Measurements from ENCODE around the gene PCED1B. TPM values are rescaled to one million over a fixed set of nuclear protein-coding genes. Genes with fewer than 3 reads are reported as not detected.
"Not testable (repeated sequence)": the region's sequence is repeated elsewhere in the genome, so short reads cannot be mapped to it uniquely, and the experiment has no call there.

Gene PCED1B, protein sequence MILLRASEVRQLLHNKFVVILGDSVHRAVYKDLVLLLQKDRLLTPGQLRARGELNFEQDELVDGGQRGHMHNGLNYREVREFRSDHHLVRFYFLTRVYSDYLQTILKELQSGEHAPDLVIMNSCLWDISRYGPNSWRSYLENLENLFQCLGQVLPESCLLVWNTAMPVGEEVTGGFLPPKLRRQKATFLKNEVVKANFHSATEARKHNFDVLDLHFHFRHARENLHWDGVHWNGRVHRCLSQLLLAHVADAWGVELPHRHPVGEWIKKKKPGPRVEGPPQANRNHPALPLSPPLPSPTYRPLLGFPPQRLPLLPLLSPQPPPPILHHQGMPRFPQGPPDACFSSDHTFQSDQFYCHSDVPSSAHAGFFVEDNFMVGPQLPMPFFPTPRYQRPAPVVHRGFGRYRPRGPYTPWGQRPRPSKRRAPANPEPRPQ
- not detected in 2 replicates for total RNA-seq (2014; rRNA removed; shearing (Covaris generic); ENCODE audit: low replicate concordance)

DNA sequence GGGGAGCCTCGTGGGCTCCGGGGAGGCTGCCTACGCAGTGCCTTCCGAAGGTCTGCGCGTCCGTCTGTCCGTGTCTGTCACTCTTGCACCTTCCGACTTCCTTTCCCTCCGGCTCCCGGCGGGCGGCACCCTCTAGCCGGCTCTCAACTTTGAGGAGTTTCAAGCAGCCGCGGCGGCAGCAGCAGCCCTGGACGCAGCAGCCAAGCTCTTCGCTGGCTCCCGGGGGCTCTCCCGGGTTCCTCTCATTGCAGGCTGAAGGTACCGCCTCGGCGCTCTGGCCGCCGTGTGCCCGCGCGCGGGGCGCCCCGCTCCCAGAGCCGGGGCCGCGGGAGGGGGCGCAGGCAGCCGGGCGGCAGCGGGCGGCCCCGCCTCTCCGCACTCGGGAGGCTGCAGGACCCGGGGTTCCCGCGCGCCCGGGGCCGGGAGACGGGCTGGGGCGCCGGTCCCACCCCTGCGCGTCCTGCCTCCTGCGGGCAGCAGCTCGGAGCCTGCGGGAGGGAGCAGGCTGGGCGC, at the start of gene PCED1B, which contains the start of gene AMIGO2:
TSS of gene PCED1B (plus strand) at position 154 of the 513 bp plus-strand sequence. CDS start 155,443 bp downstream, outside the sequence.
TSS of gene AMIGO2 (minus strand) at position 492 of the 513 bp plus-strand sequence. CDS start 957 bp downstream, outside the sequence.
- peak; percentile 72 for DNase-seq
- Histone ChIP-seq H3K4me3 (peak within 1 kb of the TSS; percentile 54), H3K36me3 (peaks cover 7% of the 10 kb centered on the region), H3K27me3 (no peaks in the 10 kb centered on the region), H3K9me3 (no peaks in the 10 kb centered on the region)

DNA sequence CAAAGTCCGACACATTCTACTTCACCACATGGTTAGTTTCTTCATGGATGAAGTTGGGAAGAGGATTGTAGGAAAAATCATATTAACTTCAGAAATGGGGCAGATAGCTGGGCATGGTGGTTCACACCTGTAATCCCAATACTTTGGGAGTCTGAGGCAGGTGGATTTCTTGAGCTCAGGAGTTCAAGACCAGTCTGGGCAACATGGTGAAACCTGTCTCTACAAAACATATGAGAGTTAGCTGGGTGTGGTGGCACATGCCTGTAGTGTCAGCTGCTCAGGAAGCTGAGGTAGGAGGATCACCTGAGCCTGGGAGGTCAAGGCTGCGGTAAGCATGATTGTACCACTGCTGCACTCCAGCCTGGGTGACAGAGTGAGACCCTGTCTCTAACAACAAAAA, 49.5 kb upstream of the PCED1B start:
- H3K4me3 ChIP-seq: no peak overlapping the region
- no peaks in the 10 kb centered on the region for H3K27me3 ChIP-seq
- no peaks in the 10 kb centered on the region for H3K36me3 ChIP-seq
- DNase-seq: no peak
- H3K9me3 ChIP-seq: no peaks in the 10 kb centered on the region

- Histone ChIP-seq H3K9me3 (no peaks in the 10 kb centered on the region), H3K4me3 (no peak overlapping the region), H3K27me3 (no peaks in the 10 kb centered on the region), H3K36me3 (no peaks in the 10 kb centered on the region)
- no peak for DNase-seq
Measured at GRCh38 chr12:47032644-47033043, 46.8 kb upstream of the PCED1B start.

DNA sequence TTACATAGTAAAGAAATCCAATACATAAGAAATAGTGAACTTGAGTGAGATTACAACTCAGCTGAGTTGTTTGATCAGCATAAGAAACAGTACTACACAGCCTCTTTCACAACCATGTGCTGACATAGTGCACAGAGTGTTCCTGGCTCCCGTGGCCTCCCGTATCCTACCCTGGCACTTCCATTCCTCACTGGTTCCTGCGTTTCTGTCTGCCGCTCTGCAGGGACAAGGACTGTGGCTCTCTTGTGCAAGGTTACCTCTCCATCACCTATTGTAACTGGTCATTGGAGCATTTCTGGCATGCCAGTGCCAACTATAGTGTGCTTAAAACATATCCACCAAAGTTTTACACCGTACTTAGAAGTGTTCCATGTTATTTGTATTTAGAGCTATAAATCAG, 46.3 kb upstream of the PCED1B start:
- H3K4me3 ChIP-seq: no peak overlapping the region
- DNase-seq: no peak
- H3K27me3 ChIP-seq: no peaks in the 10 kb centered on the region
- H3K36me3 ChIP-seq: no peaks in the 10 kb centered on the region
- no peaks in the 10 kb centered on the region for H3K9me3 ChIP-seq

GRCh38 chr12:47033789-47034555, 45.4 kb upstream of the PCED1B start:
- Histone ChIP-seq H3K27me3 (no peaks in the 10 kb centered on the region), H3K4me3 (no peak overlapping the region), H3K9me3 (no peaks in the 10 kb centered on the region), H3K36me3 (no peaks in the 10 kb centered on the region)
- no peak for DNase-seq

DNA sequence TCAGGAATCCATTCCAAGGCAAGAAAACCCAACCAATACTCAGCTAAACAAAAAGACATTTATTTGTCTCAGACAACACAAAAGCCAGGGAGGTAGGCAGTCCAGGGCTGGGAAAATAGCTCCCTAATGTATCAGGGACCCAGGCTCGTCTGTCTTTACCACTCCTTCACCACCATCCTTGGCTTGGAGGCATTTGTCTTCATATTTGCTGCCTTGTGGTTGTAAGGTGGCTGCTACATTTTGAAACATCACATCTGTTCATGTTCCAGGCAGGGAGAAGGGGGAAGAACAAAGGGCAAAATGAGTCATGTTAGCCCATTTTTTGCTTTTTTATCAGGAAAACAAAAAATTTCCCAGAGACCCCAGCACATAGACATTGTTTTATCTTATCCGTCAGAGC, 44.8 kb upstream of the PCED1B start:
- Histone ChIP-seq H3K4me3 (no peak overlapping the region), H3K9me3 (no peaks in the 10 kb centered on the region; the same call in 1 of the 2 replicates), H3K27me3 (no peaks in the 10 kb centered on the region), H3K36me3 (no peaks in the 10 kb centered on the region)
- no peak for DNase-seq

GRCh38 chr12:47035484-47035883, 43.9 kb upstream of the PCED1B start:
- no peak for DNase-seq
- H3K27me3 ChIP-seq: no peaks in the 10 kb centered on the region
- H3K9me3 ChIP-seq: no peaks in the 10 kb centered on the region; the same call in 1 of the 2 replicates
- no peaks in the 10 kb centered on the region for H3K36me3 ChIP-seq
- H3K4me3 ChIP-seq: no peak overlapping the region

DNA sequence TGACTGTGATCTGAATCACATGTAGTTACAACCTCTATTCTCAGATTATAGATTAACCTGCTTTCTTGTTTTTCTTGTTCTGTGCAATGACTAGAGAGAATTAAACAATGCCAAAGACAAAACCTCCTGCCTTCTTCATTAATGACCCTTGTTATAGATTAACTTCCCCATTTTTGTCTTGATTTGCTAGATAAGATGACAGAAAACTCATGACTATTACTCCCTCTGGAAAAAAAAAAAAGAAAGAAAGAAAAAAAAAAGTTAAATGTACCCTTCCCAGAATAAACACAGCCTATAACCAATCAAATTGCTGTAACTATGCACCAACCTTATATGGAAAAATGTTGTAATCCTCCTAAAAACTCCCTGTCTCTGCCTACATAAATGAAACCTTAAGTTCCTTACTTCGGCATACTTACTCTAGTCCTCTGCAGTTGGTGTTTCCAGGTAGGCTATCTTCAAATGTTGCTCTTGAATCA, 41.1 kb upstream of the PCED1B start:
- no peaks in the 10 kb centered on the region for H3K36me3 ChIP-seq
- no peak for DNase-seq
- H3K9me3 ChIP-seq: peaks cover 2% of the 10 kb centered on the region; the same call in 1 of the 2 replicates
- H3K27me3 ChIP-seq: no peaks in the 10 kb centered on the region
- H3K4me3 ChIP-seq: no peak overlapping the region

DNA sequence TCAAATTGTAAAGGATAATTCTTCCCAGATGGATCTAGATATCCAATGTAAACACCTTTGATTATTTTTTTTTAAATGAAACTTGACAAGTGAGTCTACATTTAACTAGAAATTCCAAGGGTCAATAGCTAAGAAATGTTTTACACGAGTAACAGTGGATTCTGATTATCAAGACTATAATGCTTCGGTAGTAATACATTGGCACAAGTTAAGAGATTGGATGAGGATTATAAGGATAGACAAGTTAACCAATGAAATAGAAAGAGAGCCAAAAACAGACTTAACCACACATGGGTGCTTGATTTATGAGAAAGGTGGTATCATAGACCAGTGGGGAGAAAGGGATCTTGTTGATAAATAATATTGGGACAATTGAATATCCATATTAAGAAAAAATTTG, 40.3 kb upstream of the PCED1B start:
- Histone ChIP-seq H3K27me3 (no peaks in the 10 kb centered on the region), H3K4me3 (no peak overlapping the region)

GRCh38 chr12:47039756-47040155, 39.7 kb upstream of the PCED1B start:
- Histone ChIP-seq H3K9me3 (peaks cover 2% of the 10 kb centered on the region; the same call in 1 of the 2 replicates), H3K4me3 (no peak overlapping the region), H3K27me3 (no peaks in the 10 kb centered on the region), H3K36me3 (no peaks in the 10 kb centered on the region)
- DNase-seq: no peak

More for the DNA sequence above, 40.3 kb upstream of the PCED1B start:
- no peaks in the 10 kb centered on the region for H3K36me3 ChIP-seq
- no peak for DNase-seq
- H3K9me3 ChIP-seq: peaks cover 2% of the 10 kb centered on the region; the same call in 1 of the 2 replicates

DNA sequence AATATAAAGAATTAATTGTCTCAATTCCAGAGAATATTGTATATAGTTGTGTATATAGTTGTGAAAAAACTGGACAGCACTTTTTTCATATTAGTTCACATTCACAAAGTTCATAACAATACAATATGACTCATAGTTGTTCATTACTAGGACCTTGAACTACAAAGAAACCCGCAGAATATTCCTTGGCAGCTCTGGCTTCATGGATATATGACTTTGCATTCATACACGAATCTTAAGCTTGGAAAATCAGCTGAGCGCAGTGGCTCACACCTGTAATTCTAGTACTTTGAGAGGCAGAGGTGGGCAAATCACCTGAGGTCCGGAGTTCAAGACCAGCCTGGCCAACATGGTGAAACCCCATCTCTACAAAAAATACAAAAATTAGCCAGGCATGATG, 38.1 kb upstream of the PCED1B start:
- DNase-seq: no peak
- no peak overlapping the region for H3K4me3 ChIP-seq
- no peaks in the 10 kb centered on the region for H3K27me3 ChIP-seq
- H3K36me3 ChIP-seq: no peaks in the 10 kb centered on the region
- peaks cover 2% of the 10 kb centered on the region; the same call in 1 of the 2 replicates for H3K9me3 ChIP-seq

- no peak for DNase-seq
- no peaks in the 10 kb centered on the region for H3K27me3 ChIP-seq
- H3K9me3 ChIP-seq: no peaks in the 10 kb centered on the region; the same call in 1 of the 2 replicates
- no peaks in the 10 kb centered on the region for H3K36me3 ChIP-seq
- no peak overlapping the region for H3K4me3 ChIP-seq
Measured at GRCh38 chr12:47048541-47048940, 30.9 kb upstream of the PCED1B start.

DNA sequence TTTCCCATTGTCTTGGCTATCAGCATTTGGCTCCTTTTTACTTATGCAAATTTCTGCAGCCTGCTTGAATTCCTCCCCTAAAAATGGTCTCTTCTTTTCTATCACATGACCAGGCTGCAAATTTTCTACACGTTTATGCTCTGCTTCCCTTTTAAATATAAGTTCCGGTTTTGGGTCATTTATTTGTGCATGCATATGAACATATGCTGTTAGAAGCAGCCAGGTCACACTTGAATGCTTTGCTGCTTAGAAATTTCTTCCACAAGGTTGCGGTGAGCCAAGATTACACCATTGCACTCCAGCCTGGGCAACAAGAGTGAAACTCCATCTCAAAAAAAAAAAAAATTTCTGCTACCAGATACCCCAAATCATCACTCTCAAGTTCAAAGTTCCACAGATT, 28.1 kb upstream of the PCED1B start:
- not testable (repeated sequence) for DNase-seq, H3K9me3 ChIP-seq, H3K27me3 ChIP-seq, H3K4me3 ChIP-seq, H3K36me3 ChIP-seq

- no peak for DNase-seq
- Histone ChIP-seq H3K27me3 (no peaks in the 10 kb centered on the region), H3K36me3 (no peaks in the 10 kb centered on the region), H3K9me3 (no peaks in the 10 kb centered on the region; the same call in 1 of the 2 replicates), H3K4me3 (no peak overlapping the region)
Measured at GRCh38 chr12:47052274-47052673, 27.1 kb upstream of the PCED1B start.

GRCh38 chr12:47053961-47054360, 25.5 kb upstream of the PCED1B start:
- no peaks in the 10 kb centered on the region for H3K36me3 ChIP-seq
- H3K4me3 ChIP-seq: no peak overlapping the region
- H3K27me3 ChIP-seq: no peaks in the 10 kb centered on the region
- no peaks in the 10 kb centered on the region; the same call in 1 of the 2 replicates for H3K9me3 ChIP-seq
- no peak for DNase-seq

GRCh38 chr12:47054659-47055058, 24.8 kb upstream of the PCED1B start:
- Histone ChIP-seq H3K4me3 (no peak overlapping the region), H3K27me3 (no peaks in the 10 kb centered on the region), H3K36me3 (no peaks in the 10 kb centered on the region), H3K9me3 (no peaks in the 10 kb centered on the region; the same call in 1 of the 2 replicates)
- no peak for DNase-seq

DNA sequence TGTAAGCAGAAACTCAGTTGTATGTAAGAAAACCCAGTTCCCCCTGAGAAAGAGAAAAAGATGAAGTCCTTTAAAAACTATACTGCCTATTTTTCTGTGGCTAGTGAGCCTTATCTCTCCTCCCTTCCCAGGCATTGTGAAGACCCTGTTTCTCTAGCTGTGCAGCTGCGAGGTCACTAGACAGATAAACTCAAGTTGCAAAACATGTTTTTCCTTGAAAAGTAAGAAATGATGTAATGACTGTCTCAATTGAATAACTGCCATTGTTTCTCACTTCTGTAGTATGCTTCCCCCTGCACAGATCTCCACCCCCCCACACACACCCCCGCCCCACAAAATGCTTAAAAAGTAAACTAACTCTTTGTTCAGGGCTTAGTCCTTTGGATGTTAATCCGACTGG, 23.6 kb upstream of the PCED1B start:
- not testable (repeated sequence) for DNase-seq, H3K9me3 ChIP-seq, H3K36me3 ChIP-seq, H3K27me3 ChIP-seq, H3K4me3 ChIP-seq
